22Rv1 (cell line): ENCODE results near the gene DRC1.

Source experiments
- CTCF ChIP-seq: fragments of 450-650 bp; IDR thresholded peaks from 2 replicates; pipeline ENCODE4 v1.5.1; 2017; ENCODE audit warnings: mild to moderate bottlenecking
- ZFX ChIP-seq: fragments of 450-650 bp; IDR thresholded peaks from 2 replicates; pipeline ENCODE4 v1.6.1; 2017; ENCODE audit warnings: antibody characterized with exemption, borderline replicate concordance

GRCh38 chr2:26442707-26443106, 41.0 kb downstream of the DRC1 start:
- no peak for TF ChIP-seq CTCF
- TF ChIP-seq ZFX: no peak
